Mesodermal cell (in vitro differentiated cells): Measurements from ENCODE around the gene CHD2. TPM values are rescaled to one million over a fixed set of nuclear protein-coding genes. Genes with fewer than 3 reads are reported as not detected.
"Not testable (repeated sequence)": the region's sequence is repeated elsewhere in the genome, so short reads cannot be mapped to it uniquely, and the experiment has no call there.

ENCODE experiments used
- H3K27ac ChIP-seq: 2 replicates; pipeline ENCODE4 v1.7.0; 2013; ENCODE audit warnings: mild to moderate bottlenecking, low read depth, low read length, moderate library complexity; ENCODE audit not compliant: severe bottlenecking
- H3K36me3 ChIP-seq: 2 replicates; pipeline ENCODE4 v1.7.1; 2013; ENCODE audit warnings: mild to moderate bottlenecking, low read length, moderate library complexity; ENCODE audit not compliant: control insufficient read depth, insufficient read depth
- H3K4me1 ChIP-seq: one replicate; pipeline ENCODE4 v1.7.1; 2013; ENCODE audit warnings: mild to moderate bottlenecking, low read length; ENCODE audit not compliant: insufficient read depth, control insufficient read depth, poor library complexity, severe bottlenecking
- H3K4me3 ChIP-seq: 2 replicates; pipeline ENCODE4 v1.7.0; 2013; ENCODE audit warnings: low read length, control low read depth, mild to moderate bottlenecking; ENCODE audit not compliant: insufficient read depth, poor library complexity, severe bottlenecking; ENCODE audit errors: extremely low read depth
- H3K9me3 ChIP-seq: 2 replicates; pipeline ENCODE4 v1.7.1; 2013; ENCODE audit warnings: mild to moderate bottlenecking, low read length, moderate library complexity; ENCODE audit not compliant: control insufficient read depth
- WGBS, 2 experiments: methylation state at CpG; one replicate each; pipeline ENCODE4 v1.1.5; 2013; ENCODE audit warnings: missing lambda C conversion rate in 2 of 2; ENCODE audit not compliant: insufficient coverage in 2 of 2; 5-methylcytosine and 5-hydroxymethylcytosine counted together
- polyA plus RNA-seq, 2 experiments: library from polyadenylated mRNA; stranded (reverse); fragments of 50-300 nt; gene quantifications; one replicate each; pipeline ENCODE4 v1.2.3, GENCODE V29; 2013

Gene CHD2
- polyA plus RNA-seq (2013, experiment 1 of 2): 45.4 TPM
- polyA plus RNA-seq (2013, experiment 2 of 2): 37.3 TPM

GRCh38 chr15:92899948-92900730, at the start of gene CHD2:
CHD2 (plus strand) TSS chr15:92900324; CDS start chr15:92901238, 914 bp downstream.
- Histone ChIP-seq H3K36me3 (peaks cover 26% of the 10 kb centered on the region), H3K4me1 (peaks cover 2% of the 10 kb centered on the region), H3K9me3 (no peaks in the 10 kb centered on the region), H3K4me3 (peak within 1 kb of the TSS; percentile 70), H3K27ac (peak within 1 kb of the TSS; percentile 99)
- 2% methylated on average over 7 to 10 of the region's 15 CpGs for WGBS, 2 experiments

- Histone ChIP-seq H3K36me3 (no peaks in the 10 kb centered on the region), H3K4me1 (no peaks in the 10 kb centered on the region), H3K4me3 (no peak overlapping the region), H3K27ac (no peak overlapping the region), H3K9me3 (no peaks in the 10 kb centered on the region)
- WGBS, 2 experiments: 61% methylated on average over 8 of the region's 9 CpGs
These were observed 46.9 kb upstream of the CHD2 start for GRCh38 chr15:92853222-92853621.

DNA sequence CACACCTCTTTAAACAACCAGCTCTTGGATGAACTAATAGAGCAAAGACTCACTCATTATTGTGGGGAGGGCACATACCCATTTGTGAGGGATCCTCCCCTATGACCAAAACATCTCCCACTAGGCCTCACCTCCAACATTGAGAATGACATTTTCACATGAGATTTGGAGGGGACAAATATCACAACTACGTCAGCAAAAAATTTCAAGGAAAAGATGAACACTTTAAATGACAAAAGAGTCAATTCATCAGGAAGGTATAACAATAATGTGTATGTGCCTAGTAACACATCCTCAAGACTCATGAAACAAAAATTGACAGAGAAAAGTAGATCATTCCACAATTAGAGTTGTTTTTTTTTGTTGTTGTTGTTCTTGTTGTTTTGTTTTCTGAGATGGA, 38.4 kb upstream of the CHD2 start:
- Histone ChIP-seq H3K4me3 (no peak overlapping the region), H3K27ac (no peak overlapping the region), H3K36me3 (no peaks in the 10 kb centered on the region), H3K9me3 (no peaks in the 10 kb centered on the region), H3K4me1 (no peaks in the 10 kb centered on the region)
- 100% methylated on average over 1 of the region's 1 CpG; no CpG with 5 or more reads in 1 of the 2 experiments for WGBS, 2 experiments

GRCh38 chr15:92864127-92864814, 35.9 kb upstream of the CHD2 start:
- H3K4me3 ChIP-seq: no peak overlapping the region
- H3K27ac ChIP-seq: no peak overlapping the region
- WGBS, 2 experiments: 67 to 80% methylated on average over 1 of the region's 1 CpG
- H3K36me3 ChIP-seq: no peaks in the 10 kb centered on the region
- H3K4me1 ChIP-seq: no peaks in the 10 kb centered on the region
- no peaks in the 10 kb centered on the region for H3K9me3 ChIP-seq

- WGBS, 2 experiments: 80 to 100% methylated on average over 3 to 4 of the region's 4 CpGs
- Histone ChIP-seq H3K4me1 (peaks cover 6% of the 10 kb centered on the region), H3K4me3 (no peak overlapping the region), H3K9me3 (no peaks in the 10 kb centered on the region), H3K36me3 (no peaks in the 10 kb centered on the region), H3K27ac (no peak overlapping the region)
These were observed 30.7 kb upstream of the CHD2 start for GRCh38 chr15:92869263-92869940.

GRCh38 chr15:92870010-92870591, 30.0 kb upstream of the CHD2 start:
- H3K36me3 ChIP-seq: no peaks in the 10 kb centered on the region
- WGBS, 2 experiments: 79 to 83% methylated on average over 8 to 9 of the region's 9 CpGs
- no peak overlapping the region for H3K4me3 ChIP-seq
- no peak overlapping the region for H3K27ac ChIP-seq
- no peaks in the 10 kb centered on the region for H3K9me3 ChIP-seq
- H3K4me1 ChIP-seq: peaks cover 6% of the 10 kb centered on the region

DNA sequence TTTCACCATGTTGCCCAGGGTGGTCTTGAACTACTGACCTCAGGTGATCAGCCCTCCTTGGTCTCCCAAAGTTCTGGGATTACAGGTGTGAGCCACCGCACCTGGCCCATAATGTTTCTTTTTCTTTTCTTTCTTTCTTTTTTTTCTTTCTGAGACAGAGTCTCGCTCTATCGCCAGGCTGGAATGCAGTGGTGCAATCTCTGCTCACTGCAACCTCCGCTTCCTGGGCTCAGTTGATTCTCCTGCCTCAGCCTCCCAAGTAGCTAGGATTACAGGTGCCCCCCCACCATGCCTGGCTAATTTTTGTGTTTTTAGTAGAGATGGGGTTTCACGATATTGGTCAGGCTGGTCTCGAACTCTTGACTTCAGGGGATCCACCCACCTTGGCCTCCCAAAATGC, 27.2 kb upstream of the CHD2 start:
- H3K4me1 ChIP-seq, H3K4me3 ChIP-seq, H3K27ac ChIP-seq, H3K36me3 ChIP-seq, H3K9me3 ChIP-seq: not testable (repeated sequence)
- 91 to 98% methylated on average over 5 to 6 of the region's 6 CpGs for WGBS, 2 experiments

- Histone ChIP-seq H3K36me3 (no peaks in the 10 kb centered on the region), H3K27ac (no peak overlapping the region), H3K4me3 (no peak overlapping the region), H3K9me3 (no peaks in the 10 kb centered on the region), H3K4me1 (peaks cover 14% of the 10 kb centered on the region)
- 100% methylated on average over 1 to 2 of the region's 5 CpGs for WGBS, 2 experiments
These were observed 23.1 kb upstream of the CHD2 start for GRCh38 chr15:92877000-92877399.

DNA sequence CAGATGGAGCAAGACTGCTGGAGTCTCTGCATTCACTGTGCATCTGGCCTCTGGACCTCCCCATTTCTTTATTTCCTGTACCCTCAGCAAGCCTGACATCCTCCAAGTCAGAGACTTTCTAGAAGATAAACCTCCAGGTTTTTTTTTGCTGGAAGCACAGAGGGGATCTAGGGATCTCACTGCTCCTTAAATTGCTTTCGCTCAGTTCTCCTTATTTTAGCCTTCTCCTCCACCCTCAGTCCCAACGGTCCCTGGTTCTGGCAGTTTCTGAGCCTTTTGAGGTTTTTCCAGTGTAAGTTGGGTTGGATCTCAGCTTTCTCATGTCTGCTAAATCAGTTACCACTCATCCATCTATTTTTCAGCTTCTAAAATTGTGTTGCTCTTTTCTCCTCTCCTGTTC, 22.7 kb upstream of the CHD2 start:
- 100% methylated on average over 2 of the region's 2 CpGs; no CpG with 5 or more reads in 1 of the 2 experiments for WGBS, 2 experiments
- H3K4me1 ChIP-seq: peaks cover 14% of the 10 kb centered on the region
- H3K4me3 ChIP-seq: no peak overlapping the region
- H3K27ac ChIP-seq: no peak overlapping the region
- no peaks in the 10 kb centered on the region for H3K36me3 ChIP-seq
- H3K9me3 ChIP-seq: no peaks in the 10 kb centered on the region

DNA sequence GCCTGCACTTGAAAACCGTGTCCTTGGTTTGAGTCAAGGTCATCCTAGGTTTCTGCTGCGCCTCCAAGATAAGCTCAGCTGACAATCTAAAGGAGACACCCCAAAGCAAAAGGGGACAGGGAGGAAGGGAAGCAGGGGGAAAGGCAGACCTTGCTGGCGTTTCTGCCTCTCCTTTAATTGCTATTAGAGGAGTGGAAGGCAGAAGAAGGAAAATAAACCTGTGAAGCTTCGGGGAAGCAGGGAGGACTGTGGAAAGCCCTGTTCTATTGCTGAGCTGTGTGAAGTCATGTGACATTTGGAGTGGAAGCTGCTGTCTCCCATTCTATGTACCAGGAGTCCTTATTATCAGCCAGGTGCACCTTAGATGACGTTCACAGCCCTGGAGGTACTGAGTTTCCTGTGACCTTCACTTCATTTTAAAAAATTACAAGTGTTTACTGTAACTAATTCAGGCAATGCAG, 21.5 kb upstream of the CHD2 start:
- Histone ChIP-seq H3K4me3 (no peak overlapping the region), H3K4me1 (peaks cover 14% of the 10 kb centered on the region), H3K9me3 (no peaks in the 10 kb centered on the region), H3K27ac (no peak overlapping the region), H3K36me3 (peaks cover 2% of the 10 kb centered on the region)
- WGBS, 2 experiments: 89 to 90% methylated on average over 4 to 5 of the region's 5 CpGs
